SJCRH30 (cell line): ENCODE measurements around the gene CHN1. TPM values are rescaled to one million over a fixed set of nuclear protein-coding genes. Genes with fewer than 3 reads are reported as not detected.

Source experiments
- DNase-seq, 2 experiments: peaks; one replicate each; pipeline ENCODE4 v3.0.0-alpha.2; 2015 to 2020
- H3K27ac ChIP-seq: fragments of 250-450 bp; sonication (Bioruptor Pico); 2 replicates; pipeline ENCODE4 v1.5.1; 2020; ENCODE audit warnings: mild to moderate bottlenecking, moderate library complexity
- H3K27me3 ChIP-seq: fragments of 250-450 bp; sonication (Bioruptor Pico); 2 replicates; pipeline ENCODE4 v1.5.1; 2020; ENCODE audit warnings: mild to moderate bottlenecking, moderate library complexity
- H3K36me3 ChIP-seq: fragments of 250-450 bp; sonication (Bioruptor Pico); 2 replicates; pipeline ENCODE4 v1.5.1; 2020; ENCODE audit warnings: mild to moderate bottlenecking, moderate library complexity
- H3K4me1 ChIP-seq: fragments of 250-450 bp; sonication (Bioruptor Pico); 2 replicates; pipeline ENCODE4 v1.5.1; 2020; ENCODE audit warnings: mild to moderate bottlenecking, moderate library complexity
- H3K4me3 ChIP-seq: fragments of 250-450 bp; sonication (Bioruptor Pico); 2 replicates; pipeline ENCODE4 v1.5.1; 2020; ENCODE audit warnings: mild to moderate bottlenecking, moderate library complexity
- H3K9me3 ChIP-seq: fragments of 250-450 bp; sonication (Bioruptor Pico); replicated peaks from 2 replicates; pipeline ENCODE4 v1.5.1; 2020; ENCODE audit warnings: mild to moderate bottlenecking, moderate library complexity
- total RNA-seq: library from RNA; depleted of rRNA; stranded (reverse); fragments of >200 nt; shearing (Covaris generic); gene quantifications from 2 replicates; pipeline ENCODE4 v1.2.3, GENCODE V29; 2014

Gene CHN1
- total RNA-seq, 1 experiment from 2014 or later = 71.8 TPM

DNA sequence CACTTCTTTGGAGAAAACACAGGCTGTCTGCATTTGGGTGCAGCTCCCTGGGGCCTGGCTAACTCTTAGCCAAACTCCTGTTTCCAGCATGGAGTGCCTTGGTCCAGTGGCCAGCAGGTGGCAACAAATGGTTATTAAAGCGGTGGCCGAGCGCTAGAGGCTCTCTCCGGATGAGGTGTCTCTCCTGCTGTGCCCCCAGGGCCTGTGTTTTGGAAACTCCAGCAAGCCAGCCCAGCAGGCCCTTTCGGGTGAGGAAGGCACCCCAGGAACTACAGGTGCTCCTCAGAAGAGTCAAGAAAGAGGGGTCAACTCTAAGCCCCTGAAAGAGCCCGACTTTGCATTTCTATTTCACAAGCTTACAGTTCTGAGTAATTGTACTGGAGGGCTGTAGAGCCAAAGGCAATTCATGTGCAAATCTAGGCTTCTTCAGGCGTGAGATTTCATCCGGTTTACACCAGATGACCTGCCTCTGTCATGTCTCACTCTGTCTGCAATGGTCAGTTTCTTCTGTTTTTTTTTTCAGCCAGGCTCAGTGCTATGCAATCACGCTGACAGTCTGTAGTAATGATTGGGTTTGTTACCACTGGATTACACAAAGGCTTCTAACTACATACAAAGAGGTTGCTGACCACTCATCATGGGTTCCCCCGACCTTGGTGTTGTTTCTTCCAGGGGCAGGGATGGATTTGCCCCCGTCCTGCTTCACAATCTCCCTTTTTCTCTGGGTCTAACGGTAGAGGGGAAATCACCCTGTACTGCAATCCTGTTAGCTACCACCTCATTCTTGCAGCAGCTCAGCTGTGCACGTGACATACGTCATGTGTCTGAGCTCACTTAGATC is 233.3 kb downstream of the CHN1 start:
- H3K27me3 ChIP-seq = no peaks in the 10 kb centered on the region
- peak; percentile 90 to 94 for DNase-seq
- peaks cover 5% of the 10 kb centered on the region for H3K4me1 ChIP-seq
- H3K27ac ChIP-seq = peak overlapping the region; percentile 38
- H3K36me3 ChIP-seq = no peaks in the 10 kb centered on the region
- H3K9me3 ChIP-seq = no peaks in the 10 kb centered on the region
- H3K4me3 ChIP-seq = peak overlapping the region; percentile 37

DNA sequence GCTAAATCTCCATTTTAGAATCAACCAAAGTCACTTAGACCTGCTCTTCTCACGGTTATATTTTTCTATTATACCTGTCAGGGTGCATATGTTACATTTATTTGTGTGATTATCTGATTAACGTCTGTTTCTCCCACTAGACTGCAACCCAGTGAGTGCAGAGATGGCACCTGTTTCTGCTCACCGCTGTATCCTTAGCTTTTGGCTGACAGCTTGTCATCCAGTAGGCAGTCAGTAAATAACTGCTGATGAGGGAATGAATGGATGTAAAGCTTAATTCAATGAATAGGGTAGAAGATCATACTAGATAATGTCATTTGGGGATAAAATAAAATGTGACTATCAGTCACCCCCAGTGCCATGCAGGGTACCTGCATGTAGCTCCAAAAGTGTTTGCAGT is 234.0 kb downstream of the CHN1 start:
- no peak overlapping the region for H3K4me3 ChIP-seq
- no peaks in the 10 kb centered on the region for H3K36me3 ChIP-seq
- DNase-seq = no peak
- no peak overlapping the region for H3K27ac ChIP-seq
- H3K4me1 ChIP-seq = peaks cover 9% of the 10 kb centered on the region
- no peaks in the 10 kb centered on the region for H3K27me3 ChIP-seq
- H3K9me3 ChIP-seq = no peaks in the 10 kb centered on the region

DNA sequence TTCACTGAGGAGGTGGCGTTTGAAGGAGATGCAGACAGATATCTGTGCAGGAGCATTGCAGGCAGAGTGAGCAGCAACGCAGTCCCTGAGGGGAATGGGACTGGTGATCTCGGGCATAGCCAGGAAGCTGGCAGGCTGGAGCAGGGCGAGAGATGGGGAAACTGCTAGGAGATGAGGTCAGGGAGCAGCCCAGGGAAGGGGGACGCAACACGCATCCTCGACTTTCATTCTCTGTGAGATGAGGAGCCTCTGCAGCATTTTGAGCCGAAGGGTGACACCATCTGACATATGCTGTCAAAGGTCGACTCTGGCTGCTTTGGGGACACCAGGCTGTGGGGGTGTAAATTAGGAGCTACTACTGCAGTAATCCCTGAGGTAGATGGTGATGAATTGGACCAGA is 236.6 kb downstream of the CHN1 start:
- no peaks in the 10 kb centered on the region for H3K9me3 ChIP-seq
- no peak overlapping the region for H3K27ac ChIP-seq
- H3K36me3 ChIP-seq = no peaks in the 10 kb centered on the region
- no peak for DNase-seq
- no peak overlapping the region for H3K4me3 ChIP-seq
- no peaks in the 10 kb centered on the region for H3K27me3 ChIP-seq
- peaks cover 14% of the 10 kb centered on the region for H3K4me1 ChIP-seq

DNA sequence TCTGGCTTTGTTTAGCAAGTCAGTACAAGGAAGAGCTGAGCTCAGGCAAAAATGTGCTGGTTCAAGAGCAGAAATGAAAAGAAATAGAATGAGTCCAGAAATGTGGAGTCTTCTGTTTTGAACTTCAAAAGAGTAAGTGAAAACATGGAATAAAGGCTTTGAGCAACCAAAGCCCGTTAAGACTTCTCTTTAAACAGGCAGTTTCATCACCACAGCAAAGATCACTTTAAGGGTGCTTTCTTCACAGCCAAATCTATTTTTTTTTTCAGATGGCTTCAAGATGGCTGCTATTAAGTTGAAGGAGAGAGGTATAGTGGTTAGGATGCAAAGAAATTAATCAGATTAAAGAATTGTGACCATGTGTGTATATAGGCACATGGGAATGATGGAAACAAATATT is 238.9 kb downstream of the CHN1 start:
- Histone ChIP-seq H3K27ac (peak overlapping the region; percentile 99), H3K27me3 (no peaks in the 10 kb centered on the region), H3K4me1 (peaks cover 14% of the 10 kb centered on the region), H3K36me3 (peaks cover 9% of the 10 kb centered on the region; the same call in 1 of the 2 replicates), H3K4me3 (peak overlapping the region; percentile 86), H3K9me3 (no peaks in the 10 kb centered on the region)
- no peak for DNase-seq

DNA sequence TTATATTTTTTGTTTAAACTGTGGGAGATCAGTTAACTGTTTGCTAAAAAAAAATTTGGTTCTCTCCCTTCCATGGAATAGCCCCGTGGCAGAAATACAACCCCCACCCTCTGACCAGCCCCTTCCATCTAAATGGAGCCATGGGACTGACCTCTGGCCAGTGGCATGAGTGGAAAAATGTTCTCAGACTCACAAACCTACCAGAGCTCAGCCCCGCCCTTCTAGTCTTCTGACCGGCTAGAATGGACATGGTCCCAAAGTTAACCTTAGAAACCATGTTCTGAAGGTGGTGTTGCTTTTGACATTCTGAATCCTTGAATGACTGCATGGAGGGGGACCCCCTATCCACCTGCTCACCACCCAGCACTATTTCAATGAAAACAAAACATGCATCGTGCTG is 239.6 kb downstream of the CHN1 start:
- peak; percentile 69 to 75 for DNase-seq
- peak overlapping the region; percentile 86 for H3K4me3 ChIP-seq
- peaks cover 21% of the 10 kb centered on the region for H3K4me1 ChIP-seq
- H3K27ac ChIP-seq = peak overlapping the region; percentile 99
- no peaks in the 10 kb centered on the region for H3K27me3 ChIP-seq
- peaks cover 15% of the 10 kb centered on the region for H3K36me3 ChIP-seq
- H3K9me3 ChIP-seq = no peaks in the 10 kb centered on the region

DNA sequence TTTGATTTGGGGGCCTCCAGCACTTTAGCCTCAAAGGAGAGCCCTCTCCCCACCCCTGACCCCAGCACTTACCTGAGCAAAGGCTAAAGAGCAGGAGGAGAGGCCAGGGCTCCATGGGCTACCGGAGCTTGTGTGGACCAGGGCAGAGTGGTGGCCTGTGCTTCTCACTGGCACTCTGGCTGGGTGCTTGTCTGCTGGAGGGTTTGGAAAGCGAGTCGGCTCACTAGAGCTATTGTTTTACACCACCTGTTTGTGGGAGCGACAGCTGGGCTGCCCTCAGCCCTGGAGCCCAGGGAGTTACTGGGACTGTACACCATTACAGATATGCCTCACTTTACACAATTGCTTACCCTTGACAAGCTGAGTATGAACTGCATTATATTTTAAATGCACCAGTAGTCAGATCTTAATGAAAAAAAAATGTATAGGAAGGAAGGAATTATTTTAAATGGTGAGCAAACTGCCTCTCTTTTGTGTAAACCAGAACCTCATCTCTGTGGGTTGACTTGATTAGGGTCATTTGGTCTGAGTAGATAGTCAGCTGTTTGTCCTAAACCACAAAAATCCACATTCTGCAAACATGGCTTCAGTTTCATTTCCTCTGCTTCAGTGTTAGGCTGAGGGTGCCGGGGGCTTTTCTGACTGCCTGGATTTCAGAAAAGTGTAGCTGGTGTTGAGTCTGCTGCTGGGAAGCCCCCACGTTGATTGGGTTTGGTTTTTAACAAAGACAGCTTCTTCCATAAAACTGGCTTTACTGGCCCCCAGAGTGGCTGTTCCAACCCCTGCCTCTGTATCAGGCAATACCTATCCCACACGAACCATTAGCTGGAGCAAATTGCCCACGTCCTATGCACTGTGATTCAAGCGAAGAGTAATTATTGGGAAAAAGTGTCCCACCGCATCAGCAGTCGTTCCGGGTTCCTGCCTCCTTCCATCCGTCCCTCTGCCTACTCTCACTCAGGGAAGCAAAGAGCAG is 240.6 kb downstream of the CHN1 start, which contains the start of gene CHRNA1:
CHRNA1 (minus strand) TSS at position 193 of the 976 bp plus-strand sequence; CDS start at position 115, 78 bp downstream.
- Histone ChIP-seq H3K27ac (peak within 1 kb of the TSS; percentile 99), H3K36me3 (peaks cover 25% of the 10 kb centered on the region), H3K4me1 (peaks cover 21% of the 10 kb centered on the region), H3K27me3 (no peaks in the 10 kb centered on the region), H3K4me3 (peak within 1 kb of the TSS; percentile 86), H3K9me3 (no peaks in the 10 kb centered on the region)
- DNase-seq = peak; percentile 95 to 98

DNA sequence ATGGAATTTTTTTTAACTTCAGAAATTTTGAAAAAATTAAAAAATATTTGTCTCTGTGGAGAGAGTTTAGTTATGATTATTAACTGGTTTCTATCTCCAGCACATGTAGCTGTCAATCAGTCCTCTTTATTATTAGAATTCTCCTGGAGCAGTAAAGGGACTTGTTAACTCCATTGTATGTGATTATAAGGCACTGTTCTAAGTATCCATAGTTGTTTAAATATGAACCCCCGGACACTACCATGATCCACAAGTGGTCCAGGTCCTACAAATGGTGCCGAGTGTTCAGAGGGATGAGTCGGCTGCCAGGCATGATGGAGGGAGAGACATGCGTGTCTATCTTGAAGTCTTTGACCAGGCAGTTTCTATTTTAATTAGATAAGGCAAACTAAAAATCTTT is 241.4 kb downstream of the CHN1 start:
- H3K27ac ChIP-seq = peak overlapping the region; percentile 99
- H3K4me1 ChIP-seq = peaks cover 21% of the 10 kb centered on the region
- peak overlapping the region; percentile 86 for H3K4me3 ChIP-seq
- peak; percentile 41 to 69 for DNase-seq
- H3K36me3 ChIP-seq = peaks cover 33% of the 10 kb centered on the region
- no peaks in the 10 kb centered on the region for H3K9me3 ChIP-seq
- no peaks in the 10 kb centered on the region for H3K27me3 ChIP-seq

DNA sequence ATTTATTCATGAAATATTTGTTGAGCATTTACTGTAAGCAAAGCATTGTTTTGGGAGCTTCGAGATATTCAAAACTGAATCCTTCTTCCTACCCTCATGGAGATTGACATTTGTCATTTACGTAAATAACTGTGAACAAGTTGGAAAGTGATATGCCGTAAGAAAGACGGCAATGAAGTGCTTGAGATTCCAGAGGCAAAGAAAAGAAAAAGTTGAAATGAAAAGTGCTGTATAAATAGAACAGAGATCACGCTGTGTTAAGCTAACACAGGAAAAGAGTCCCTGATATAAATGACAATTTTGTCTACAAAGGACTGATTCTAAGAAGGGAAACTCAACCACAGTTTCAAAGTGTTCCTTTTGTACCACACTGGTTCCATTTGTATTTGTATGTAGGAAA is 242.7 kb downstream of the CHN1 start:
- DNase-seq = no peak
- H3K4me1 ChIP-seq = peaks cover 21% of the 10 kb centered on the region
- peak overlapping the region; percentile 86 for H3K4me3 ChIP-seq
- H3K27me3 ChIP-seq = no peaks in the 10 kb centered on the region
- H3K36me3 ChIP-seq = peaks cover 46% of the 10 kb centered on the region
- H3K27ac ChIP-seq = peak overlapping the region; percentile 99
- H3K9me3 ChIP-seq = no peaks in the 10 kb centered on the region

DNA sequence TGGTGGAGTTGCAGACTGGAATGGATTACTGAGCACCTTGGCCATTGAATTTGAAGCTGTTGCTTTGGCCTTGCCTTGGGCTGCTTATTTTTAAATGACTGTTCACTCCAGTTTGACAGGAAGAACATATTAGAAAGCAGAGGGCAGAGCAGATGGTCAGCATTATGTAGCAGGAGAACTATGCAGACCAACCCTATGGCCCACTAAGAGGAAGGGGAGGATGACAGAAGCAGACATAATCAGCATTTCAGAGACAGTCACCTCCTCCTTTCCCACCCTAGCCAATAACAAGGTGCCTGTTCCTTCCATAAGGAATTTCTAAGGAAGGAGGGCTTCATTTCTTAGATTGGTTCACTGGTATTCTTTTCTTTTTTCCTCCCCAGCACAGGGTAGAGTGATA is 243.3 kb downstream of the CHN1 start:
- DNase-seq = peak; percentile 39 to 60
- no peaks in the 10 kb centered on the region for H3K9me3 ChIP-seq
- peak overlapping the region; percentile 86 for H3K4me3 ChIP-seq
- H3K27me3 ChIP-seq = no peaks in the 10 kb centered on the region
- peaks cover 21% of the 10 kb centered on the region for H3K4me1 ChIP-seq
- H3K36me3 ChIP-seq = peaks cover 53% of the 10 kb centered on the region
- peak overlapping the region; percentile 99 for H3K27ac ChIP-seq

DNA sequence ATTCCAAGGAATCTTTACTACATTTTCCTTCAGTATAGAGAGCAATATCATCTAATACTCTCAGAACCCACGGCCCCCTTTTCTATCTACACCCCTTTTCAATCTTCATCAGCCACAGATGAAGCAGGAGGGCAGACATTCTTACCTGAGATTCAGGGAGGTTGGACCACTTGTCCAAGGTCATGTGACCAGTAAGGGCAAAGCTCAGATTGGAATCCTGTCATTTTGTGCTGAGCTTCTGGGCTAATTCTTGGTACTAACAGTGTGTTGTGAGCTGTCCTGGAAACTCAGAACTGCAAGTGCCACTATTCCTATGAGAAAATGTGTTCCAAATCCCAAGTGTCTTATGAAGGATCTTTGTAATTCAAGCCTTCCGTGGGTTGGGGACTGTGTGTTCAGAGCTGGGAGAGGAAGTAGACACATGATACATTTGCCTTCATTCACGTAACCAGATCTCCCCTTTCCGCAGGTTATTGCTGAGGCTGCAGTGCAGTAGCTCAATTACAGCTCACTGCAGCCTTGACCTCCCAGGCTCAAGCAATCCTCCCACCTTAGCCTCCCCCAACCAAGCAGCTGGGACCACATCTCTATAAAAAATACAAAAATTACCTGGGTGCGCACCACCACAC is 244.2 kb downstream of the CHN1 start:
- H3K36me3 ChIP-seq = peaks cover 61% of the 10 kb centered on the region
- H3K9me3 ChIP-seq = no peaks in the 10 kb centered on the region
- peaks cover 15% of the 10 kb centered on the region for H3K4me1 ChIP-seq
- no peaks in the 10 kb centered on the region for H3K27me3 ChIP-seq
- peak in 1 of 2 experiments; percentile 66 for DNase-seq
- no peak overlapping the region for H3K27ac ChIP-seq
- peak overlapping the region; percentile 86 for H3K4me3 ChIP-seq

DNA sequence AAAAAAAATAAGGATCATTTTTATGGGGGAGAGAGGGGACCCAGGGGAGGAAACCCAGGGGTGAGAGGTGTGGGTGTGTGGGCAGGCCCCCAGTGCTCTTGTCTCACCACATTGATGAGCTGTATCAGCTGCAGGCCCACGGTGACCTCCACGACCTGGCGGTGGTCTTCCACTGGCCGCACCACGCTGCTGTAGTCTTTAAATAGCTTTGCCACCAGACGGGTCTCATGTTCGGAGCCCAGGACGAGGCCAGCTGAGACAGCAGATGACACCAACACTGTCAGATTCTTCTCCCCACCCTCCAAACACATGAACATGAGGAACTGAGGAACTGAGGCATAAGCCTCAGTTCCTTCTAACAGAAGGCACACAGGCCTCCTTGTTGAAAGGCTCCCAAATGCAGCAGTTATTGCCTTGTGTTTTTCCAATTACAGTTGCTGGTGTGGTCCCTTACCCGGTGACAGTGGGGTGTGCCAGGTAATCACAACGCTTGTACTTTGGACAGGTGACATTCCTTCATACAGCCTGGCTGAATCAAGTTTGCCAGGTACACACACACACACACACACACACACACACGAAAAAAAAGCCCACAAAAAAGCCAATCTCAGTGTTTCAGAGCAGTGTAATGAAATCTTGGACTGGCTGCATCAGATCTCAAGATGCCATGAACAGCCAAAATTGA is 245.7 kb downstream of the CHN1 start:
- Histone ChIP-seq H3K27ac (no peak overlapping the region), H3K4me1 (peaks cover 12% of the 10 kb centered on the region), H3K4me3 (no peak overlapping the region), H3K36me3 (peaks cover 74% of the 10 kb centered on the region), H3K27me3 (no peaks in the 10 kb centered on the region), H3K9me3 (no peaks in the 10 kb centered on the region)
- DNase-seq = no peak

DNA sequence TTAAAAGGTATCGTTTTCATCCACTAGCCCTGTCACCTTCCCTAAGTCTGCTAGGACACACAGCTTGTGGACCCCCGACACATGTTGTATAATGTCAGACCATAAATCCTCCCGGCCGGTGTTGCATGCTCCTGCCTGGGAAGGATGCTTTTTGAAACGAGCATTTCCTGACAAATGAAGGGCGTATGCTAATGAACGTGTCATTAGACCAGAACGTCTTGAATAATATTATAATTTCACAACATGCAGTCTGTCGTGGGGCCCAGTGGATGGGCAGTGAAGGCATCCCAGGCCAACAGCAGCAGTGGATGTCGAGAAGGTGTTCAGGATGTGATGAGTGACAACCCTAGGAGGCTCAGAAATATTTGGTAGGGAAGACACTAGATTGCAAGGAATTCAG is 248.4 kb downstream of the CHN1 start:
- Histone ChIP-seq H3K4me3 (no peak overlapping the region), H3K36me3 (peaks cover 93% of the 10 kb centered on the region), H3K4me1 (peaks cover 12% of the 10 kb centered on the region), H3K9me3 (no peaks in the 10 kb centered on the region), H3K27me3 (no peaks in the 10 kb centered on the region), H3K27ac (no peak overlapping the region)
- DNase-seq = no peak

DNA sequence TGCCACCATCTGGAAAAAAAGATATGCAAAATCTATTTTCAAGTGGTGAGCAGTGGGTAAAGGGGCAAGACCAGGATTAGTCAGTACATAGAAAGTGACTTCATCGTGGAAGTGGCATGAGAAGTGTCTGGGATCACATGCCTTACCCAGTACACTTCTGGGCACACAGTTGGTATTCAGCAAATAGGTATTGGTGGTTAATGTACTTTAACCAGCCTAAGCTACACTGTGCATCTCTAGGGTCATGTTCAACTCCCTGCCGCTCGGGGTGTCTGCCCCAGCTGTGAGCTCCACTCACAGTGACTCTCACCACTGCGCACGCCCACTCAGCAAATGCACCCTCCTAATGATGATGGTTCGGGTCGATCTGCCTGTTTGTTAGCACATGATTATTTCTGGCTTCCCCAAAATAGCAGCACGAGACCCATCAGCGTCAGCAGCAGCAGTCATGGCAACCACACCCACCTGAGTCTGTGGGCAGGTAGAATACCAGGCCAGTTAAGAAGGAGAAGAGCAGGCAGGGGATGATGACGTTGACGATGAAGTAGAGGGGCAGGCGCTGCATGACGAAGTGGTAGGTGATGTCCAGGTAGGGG is 252.0 kb downstream of the CHN1 start:
- Histone ChIP-seq H3K9me3 (no peaks in the 10 kb centered on the region), H3K4me1 (no peaks in the 10 kb centered on the region), H3K36me3 (peaks cover 95% of the 10 kb centered on the region), H3K27ac (no peak overlapping the region), H3K4me3 (no peak overlapping the region), H3K27me3 (no peaks in the 10 kb centered on the region)
- DNase-seq = no peak
